Activated CD4-positive, alpha-beta memory T cell treated with anti-CD3 and anti-CD28 coated beads, Interleukin-2, amount 10 ng/mL, durations not matched to agents 7 days and 5 days (primary cell): ENCODE data around the gene RPS6KB2. TPM values are rescaled to one million over a fixed set of nuclear protein-coding genes. Genes with fewer than 3 reads are reported as not detected.
A peak's percentile ranks its signal among the peaks of the same experiment; 100 is the strongest.
"Not testable (repeated sequence)": the region's sequence is repeated elsewhere in the genome, so short reads cannot be mapped to it uniquely, and the experiment has no call there.

ENCODE experiments used
- CTCF ChIA-PET: fragments of 350-600 bp; sonication (Branson Sonifier 250); formaldehyde crosslinking; loops from one replicate; lab custom pipeline; 2021; ENCODE audit warnings: antibody characterized with exemption, inconsistent platforms; lab: Charles Lee
- POLR2A ChIA-PET: fragments of 350-600 bp; sonication (Branson Sonifier 250); formaldehyde crosslinking; loops from one replicate; lab custom pipeline; 2021; ENCODE audit warnings: antibody characterized with exemption; lab: Charles Lee
- DNase-seq: peaks from one replicate; pipeline ENCODE4 v3.0.0-alpha.2; 2020
- H3K27ac Mint-ChIP-seq: one replicate; pipeline ENCODE4 v1.8.0; 2021; ENCODE audit warnings: mild to moderate bottlenecking, mixed read lengths
- H3K27me3 Mint-ChIP-seq: one replicate; pipeline ENCODE4 v1.8.0; 2021; ENCODE audit warnings: mixed read lengths
- H3K36me3 Mint-ChIP-seq: one replicate; pipeline ENCODE4 v1.8.0; 2021; ENCODE audit warnings: low read depth, mixed read lengths
- H3K4me1 Mint-ChIP-seq: one replicate; pipeline ENCODE4 v1.8.0; 2021; ENCODE audit warnings: mixed read lengths
- H3K4me3 Mint-ChIP-seq: one replicate; pipeline ENCODE4 v1.8.0; 2021; ENCODE audit warnings: mild to moderate bottlenecking, mixed read lengths
- H3K9me3 Mint-ChIP-seq: one replicate; pipeline ENCODE4 v1.8.0; 2021; ENCODE audit warnings: mixed read lengths
- total RNA-seq, 2 experiments: library from RNA; stranded (reverse); gene quantifications; one replicate each; pipeline ENCODE4 v1.2.3, GENCODE V29; 2021

Gene RPS6KB2
- total RNA-seq, 2 experiments from 2014 or later: 56.9 to 57.1 TPM

- POLR2A ChIA-PET: interaction anchor here (1.0 to 1.6 kb wide), 3 partner anchors 12 to 104 kb away, joined by 3 to 4 read pairs (median 3); partner anchors contain the start of gene PTPRCAP
- CTCF ChIA-PET: no interaction called here
- Mint-ChIP-seq H3K9me3 (no peaks in the 10 kb centered on the region), H3K4me3 (no peak overlapping the region), H3K4me1 (peaks cover 6% of the 10 kb centered on the region), H3K27me3 (peaks cover 7% of the 10 kb centered on the region), H3K36me3 (no peaks in the 10 kb centered on the region), H3K27ac (no peak overlapping the region)
- DNase-seq: no peak
Observed at GRCh38 chr11:67456068-67456705, 27.9 kb downstream of the RPS6KB2 start.

- CTCF ChIA-PET: interaction anchor here (1.5 kb wide), 1 partner anchor 76 kb away, joined by 4 read pairs; no protein-coding TSS in a partner anchor
- POLR2A ChIA-PET: interaction anchor here (1.6 to 2.0 kb wide), 2 partner anchors 10 to 20 kb away, joined by 4 to 5 read pairs; partner anchors contain the start of gene PTPRCAP
- Mint-ChIP-seq H3K4me3 (no peak overlapping the region), H3K27ac (no peak overlapping the region), H3K9me3 (no peaks in the 10 kb centered on the region), H3K27me3 (peaks cover 4% of the 10 kb centered on the region), H3K36me3 (no peaks in the 10 kb centered on the region), H3K4me1 (peaks cover 3% of the 10 kb centered on the region)
- no peak for DNase-seq
Observed at GRCh38 chr11:67457453-67457852, 29.2 kb downstream of the RPS6KB2 start.

GRCh38 chr11:67458266-67458665 lies 30.0 kb downstream of the RPS6KB2 start:
- Mint-ChIP-seq H3K4me3 (no peak overlapping the region), H3K27me3 (peaks cover 4% of the 10 kb centered on the region), H3K9me3 (no peaks in the 10 kb centered on the region), H3K27ac (no peak overlapping the region), H3K36me3 (no peaks in the 10 kb centered on the region), H3K4me1 (peaks cover 3% of the 10 kb centered on the region)
- ChIA-PET POLR2A (interaction anchor here (1.0 to 2.1 kb wide), 3 partner anchors 11 to 21 kb away, joined by 3 to 8 read pairs (median 5); partner anchors contain the start of genes PTPRCAP and TMEM134), CTCF (interaction anchor here (1.5 kb wide), 1 partner anchor 77 kb away, joined by 4 read pairs; no protein-coding TSS in a partner anchor)
- no peak for DNase-seq

GRCh38 chr11:67463186-67463585 lies 34.9 kb downstream of the RPS6KB2 start:
- H3K36me3 Mint-ChIP-seq: peaks cover 5% of the 10 kb centered on the region
- peaks cover 4% of the 10 kb centered on the region for H3K27me3 Mint-ChIP-seq
- DNase-seq: no peak
- ChIA-PET CTCF (interaction anchor here (0.6 to 1.2 kb wide), 2 partner anchors 62 to 113 kb away, joined by 3 read pairs; partner anchors contain the start of gene PPP1CA), POLR2A (interaction anchor here (0.9 to 10.2 kb wide), 2 partner anchors 15 to 26 kb away, joined by 3 to 134 read pairs; partner anchors contain the start of gene PTPRCAP)
- no peak overlapping the region for H3K4me3 Mint-ChIP-seq
- no peak overlapping the region for H3K27ac Mint-ChIP-seq
- peaks cover 34% of the 10 kb centered on the region for H3K4me1 Mint-ChIP-seq
- no peaks in the 10 kb centered on the region for H3K9me3 Mint-ChIP-seq

GRCh38 chr11:67463680-67464410 lies 35.6 kb downstream of the RPS6KB2 start:
- H3K4me1 Mint-ChIP-seq: peaks cover 37% of the 10 kb centered on the region
- POLR2A ChIA-PET: interaction anchor here (0.9 to 10.2 kb wide), 4 partner anchors 16 to 35 kb away, joined by 3 to 134 read pairs (median 50); partner anchors contain the start of genes AIP, PTPRCAP and RPS6KB2
- peak overlapping the region; percentile 84 for H3K4me3 Mint-ChIP-seq
- CTCF ChIA-PET: interaction anchor here (1.2 kb wide), 1 partner anchor 62 kb away, joined by 3 read pairs; the partner anchor contains the start of gene PPP1CA
- DNase-seq: no peak
- peaks cover 8% of the 10 kb centered on the region for H3K36me3 Mint-ChIP-seq
- no peaks in the 10 kb centered on the region for H3K9me3 Mint-ChIP-seq
- peaks cover 4% of the 10 kb centered on the region for H3K27me3 Mint-ChIP-seq
- H3K27ac Mint-ChIP-seq: peak overlapping the region; percentile 89

- peak; percentile 95 for DNase-seq
- peaks cover 4% of the 10 kb centered on the region for H3K27me3 Mint-ChIP-seq
- peak overlapping the region; percentile 89 for H3K27ac Mint-ChIP-seq
- H3K4me3 Mint-ChIP-seq: peak overlapping the region; percentile 84
- POLR2A ChIA-PET: interaction anchor here (0.9 to 10.2 kb wide), 13 partner anchors 15 to 225 kb away, joined by 3 to 134 read pairs (median 5); partner anchors contain the start of genes AIP, PPP1CA, PTPRCAP and RAD9A
- CTCF ChIA-PET: interaction anchor here (0.7 to 1.6 kb wide), 3 partner anchors 26 to 120 kb away, joined by 3 to 7 read pairs (median 6); partner anchors contain the start of gene PPP1CA
- peaks cover 8% of the 10 kb centered on the region for H3K36me3 Mint-ChIP-seq
- H3K9me3 Mint-ChIP-seq: no peaks in the 10 kb centered on the region
- H3K4me1 Mint-ChIP-seq: peaks cover 42% of the 10 kb centered on the region
Observed at GRCh38 chr11:67464411-67465188, 36.3 kb downstream of the RPS6KB2 start.

- Mint-ChIP-seq H3K4me1 (peaks cover 41% of the 10 kb centered on the region), H3K27ac (peak overlapping the region; percentile 89), H3K4me3 (peak overlapping the region; percentile 84), H3K9me3 (no peaks in the 10 kb centered on the region), H3K36me3 (peaks cover 8% of the 10 kb centered on the region), H3K27me3 (peaks cover 2% of the 10 kb centered on the region)
- no peak for DNase-seq
- CTCF ChIA-PET: interaction anchor here (0.7 to 1.6 kb wide), 3 partner anchors 27 to 121 kb away, joined by 3 to 7 read pairs (median 6); partner anchors contain the start of gene PPP1CA
- POLR2A ChIA-PET: interaction anchor here (0.9 to 10.2 kb wide), 17 partner anchors 14 to 225 kb away, joined by 3 to 134 read pairs (median 4); partner anchors contain the start of genes AIP, CORO1B, PPP1CA and PTPRCAP
Observed at GRCh38 chr11:67465189-67465510, 36.9 kb downstream of the RPS6KB2 start.

GRCh38 chr11:67465530-67465929 lies 37.2 kb downstream of the RPS6KB2 start:
- not testable (repeated sequence) for H3K27me3 Mint-ChIP-seq, DNase-seq, H3K36me3 Mint-ChIP-seq, H3K9me3 Mint-ChIP-seq
- Mint-ChIP-seq H3K4me1 (peaks cover 41% of the 10 kb centered on the region), H3K4me3 (peak overlapping the region; percentile 84), H3K27ac (peak overlapping the region; percentile 89)
- ChIA-PET POLR2A (interaction anchor here (0.9 to 10.2 kb wide), 17 partner anchors 14 to 226 kb away, joined by 3 to 134 read pairs (median 4); partner anchors contain the start of genes AIP, CORO1B, PPP1CA and PTPRCAP), CTCF (interaction anchor here (1.5 to 1.6 kb wide), 2 partner anchors 27 to 64 kb away, joined by 6 to 7 read pairs; partner anchors contain the start of gene PPP1CA)

GRCh38 chr11:67466367-67466766 lies 38.1 kb downstream of the RPS6KB2 start:
- no peaks in the 10 kb centered on the region for H3K27me3 Mint-ChIP-seq
- H3K4me1 Mint-ChIP-seq: peaks cover 41% of the 10 kb centered on the region
- peaks cover 8% of the 10 kb centered on the region for H3K36me3 Mint-ChIP-seq
- H3K4me3 Mint-ChIP-seq: no peak overlapping the region
- POLR2A ChIA-PET: interaction anchor here (1.0 to 10.2 kb wide), 9 partner anchors 15 to 74 kb away, joined by 3 to 134 read pairs (median 7); partner anchors contain the start of genes AIP, CORO1B, GPR152 and PPP1CA
- H3K9me3 Mint-ChIP-seq: no peaks in the 10 kb centered on the region
- DNase-seq: no peak
- H3K27ac Mint-ChIP-seq: peak overlapping the region; percentile 35
- CTCF ChIA-PET: interaction anchor here (1.0 to 2.0 kb wide), 3 partner anchors 27 to 64 kb away, joined by 4 to 5 read pairs (median 5); partner anchors contain the start of gene PITPNM1

GRCh38 chr11:67466962-67467771 lies 38.9 kb downstream of the RPS6KB2 start:
- POLR2A ChIA-PET: interaction anchor here (0.8 to 10.2 kb wide), 9 partner anchors 16 to 114 kb away, joined by 3 to 134 read pairs (median 10); partner anchors contain the start of genes AIP, CORO1B, GPR152 and PITPNM1
- H3K9me3 Mint-ChIP-seq: no peaks in the 10 kb centered on the region
- peak overlapping the region; percentile 86 for H3K4me3 Mint-ChIP-seq
- H3K4me1 Mint-ChIP-seq: peaks cover 41% of the 10 kb centered on the region
- DNase-seq: no peak
- CTCF ChIA-PET: interaction anchor here (1.0 to 2.1 kb wide), 4 partner anchors 28 to 65 kb away, joined by 4 to 7 read pairs (median 5); partner anchors contain the start of gene PITPNM1
- no peaks in the 10 kb centered on the region for H3K27me3 Mint-ChIP-seq
- H3K27ac Mint-ChIP-seq: peak overlapping the region; percentile 56
- H3K36me3 Mint-ChIP-seq: peaks cover 8% of the 10 kb centered on the region
